Measurements from ENCODE around the gene RPS6KB2. TPM values are rescaled to one million over a fixed set of nuclear protein-coding genes. Genes with fewer than 3 reads are reported as not detected.
A peak's percentile ranks its signal among the peaks of the same experiment; 100 is the strongest.

The RPS6KB2 gene
- total RNA-seq, 4 donors from 2014 or later = 34.0 to 51.0 (median 48.0) TPM

DNA sequence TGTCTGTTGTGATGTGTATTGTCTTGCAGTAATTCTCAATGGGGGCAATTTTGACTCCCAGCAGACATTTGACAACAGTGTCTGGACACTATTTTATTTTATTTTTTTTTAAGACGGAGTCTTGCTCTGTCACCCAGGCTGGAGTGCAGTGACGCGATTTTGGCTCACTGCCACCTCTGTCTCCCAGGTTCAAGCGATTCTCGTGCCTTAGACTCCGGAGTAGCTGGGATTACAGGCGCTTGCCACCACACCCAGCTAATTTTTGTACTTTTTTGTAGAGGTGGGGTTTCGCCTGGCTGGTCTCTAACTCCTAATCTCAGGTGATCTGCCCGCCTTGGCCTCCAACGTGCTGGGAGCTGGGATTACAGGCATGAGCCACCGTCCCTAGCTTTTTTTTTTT lies 1.4 kb downstream of the RPS6KB2 start:
- intact Hi-C loops (cut with DNase I) = no loop called here
- DNase-seq (ENCODE audit: extremely low spot score) = no peak
- WGBS = 77% methylated on average over 11 of the region's 11 CpGs
- Histone ChIP-seq H3K27me3 (no peaks in the 10 kb centered on the region), H3K9me3 (no peaks in the 10 kb centered on the region), H3K4me1 (peaks cover 21 to 31% (median 26%) of the 10 kb centered on the region in 4 donors), H3K4me3 (peak overlapping the region in 1 of 4 donors; percentile 82), H3K36me3 (peaks cover 27 to 56% (median 48%) of the 10 kb centered on the region in 4 donors), H3K27ac (replicated peaks in 1 of 4) (no peak overlapping the region)
- TF ChIP-seq, protein P1, sequence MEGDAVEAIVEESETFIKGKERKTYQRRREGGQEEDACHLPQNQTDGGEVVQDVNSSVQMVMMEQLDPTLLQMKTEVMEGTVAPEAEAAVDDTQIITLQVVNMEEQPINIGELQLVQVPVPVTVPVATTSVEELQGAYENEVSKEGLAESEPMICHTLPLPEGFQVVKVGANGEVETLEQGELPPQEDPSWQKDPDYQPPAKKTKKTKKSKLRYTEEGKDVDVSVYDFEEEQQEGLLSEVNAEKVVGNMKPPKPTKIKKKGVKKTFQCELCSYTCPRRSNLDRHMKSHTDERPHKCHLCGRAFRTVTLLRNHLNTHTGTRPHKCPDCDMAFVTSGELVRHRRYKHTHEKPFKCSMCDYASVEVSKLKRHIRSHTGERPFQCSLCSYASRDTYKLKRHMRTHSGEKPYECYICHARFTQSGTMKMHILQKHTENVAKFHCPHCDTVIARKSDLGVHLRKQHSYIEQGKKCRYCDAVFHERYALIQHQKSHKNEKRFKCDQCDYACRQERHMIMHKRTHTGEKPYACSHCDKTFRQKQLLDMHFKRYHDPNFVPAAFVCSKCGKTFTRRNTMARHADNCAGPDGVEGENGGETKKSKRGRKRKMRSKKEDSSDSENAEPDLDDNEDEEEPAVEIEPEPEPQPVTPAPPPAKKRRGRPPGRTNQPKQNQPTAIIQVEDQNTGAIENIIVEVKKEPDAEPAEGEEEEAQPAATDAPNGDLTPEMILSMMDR (IDR thresholded peaks at IDR 0.05) = no peak
- TF ChIP-seq POLR2A (IDR thresholded peaks at IDR 0.05; ENCODE audit: low read depth) = no peak
- no peak for TF ChIP-seq POLR2AphosphoS5 (IDR thresholded peaks at IDR 0.05)
- TF ChIP-seq EP300 (IDR thresholded peaks at IDR 0.05) = no peak

DNA sequence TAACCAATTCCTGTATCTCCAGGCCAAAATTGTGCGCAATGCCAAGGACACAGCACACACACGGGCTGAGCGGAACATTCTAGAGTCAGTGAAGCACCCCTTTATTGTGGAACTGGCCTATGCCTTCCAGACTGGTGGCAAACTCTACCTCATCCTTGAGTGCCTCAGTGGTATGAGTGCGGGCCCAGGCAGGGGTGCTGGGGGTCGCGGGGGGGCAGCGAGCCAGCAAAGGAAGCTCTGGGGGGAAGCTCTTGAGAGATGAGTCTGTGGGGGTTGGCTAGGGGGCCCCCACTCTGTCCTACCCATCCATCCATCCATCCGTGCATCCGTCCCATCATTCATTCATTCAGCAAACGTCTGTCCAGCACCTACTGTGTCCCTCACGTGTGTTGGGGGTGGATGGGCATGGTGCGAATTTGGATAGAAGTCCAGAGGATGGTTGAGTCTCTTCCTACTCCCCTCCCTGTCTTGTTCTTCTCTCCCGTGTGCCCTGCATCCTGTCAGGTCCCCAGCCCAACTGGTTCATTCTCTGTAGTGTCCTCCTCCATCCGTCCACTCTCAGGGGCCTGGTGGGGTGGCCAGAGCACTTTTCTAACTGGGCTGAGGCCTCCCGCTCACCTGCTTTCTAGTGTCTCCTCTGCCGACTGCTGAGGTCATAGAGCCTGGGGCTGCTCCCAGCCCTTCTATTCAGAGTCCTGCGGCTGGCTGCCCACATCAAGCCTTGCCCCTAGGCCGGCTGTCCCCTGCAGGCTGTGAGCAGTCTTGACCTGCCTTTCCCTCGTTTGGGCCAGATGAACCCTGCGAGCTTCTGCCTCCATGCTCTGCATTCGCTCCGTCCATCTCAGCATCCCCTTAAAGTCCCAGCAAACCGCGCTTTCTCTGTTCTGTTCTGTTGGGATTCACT lies 3.3 kb downstream of the RPS6KB2 start:
- peaks cover 41 to 72% (median 65%) of the 10 kb centered on the region in 4 donors for H3K36me3 ChIP-seq
- no peaks in the 10 kb centered on the region for H3K27me3 ChIP-seq
- intact Hi-C loops (cut with DNase I) = no loop called here
- H3K9me3 ChIP-seq = no peaks in the 10 kb centered on the region
- H3K27ac ChIP-seq (replicated peaks in 1 of 4) = no peak overlapping the region
- H3K4me3 ChIP-seq = no peak overlapping the region
- no peak for DNase-seq (ENCODE audit: extremely low spot score)
- H3K4me1 ChIP-seq = peaks cover 21 to 49% (median 34%) of the 10 kb centered on the region in 4 donors
- TF ChIP-seq EP300 (IDR thresholded peaks at IDR 0.05) = no peak
- TF ChIP-seq POLR2A (IDR thresholded peaks at IDR 0.05; ENCODE audit: low read depth) = no peak
- TF ChIP-seq POLR2AphosphoS5 (IDR thresholded peaks at IDR 0.05) = no peak
- TF ChIP-seq, protein P1 (IDR thresholded peaks at IDR 0.05) = no peak
- WGBS = 91% methylated on average over 23 of the region's 24 CpGs

DNA sequence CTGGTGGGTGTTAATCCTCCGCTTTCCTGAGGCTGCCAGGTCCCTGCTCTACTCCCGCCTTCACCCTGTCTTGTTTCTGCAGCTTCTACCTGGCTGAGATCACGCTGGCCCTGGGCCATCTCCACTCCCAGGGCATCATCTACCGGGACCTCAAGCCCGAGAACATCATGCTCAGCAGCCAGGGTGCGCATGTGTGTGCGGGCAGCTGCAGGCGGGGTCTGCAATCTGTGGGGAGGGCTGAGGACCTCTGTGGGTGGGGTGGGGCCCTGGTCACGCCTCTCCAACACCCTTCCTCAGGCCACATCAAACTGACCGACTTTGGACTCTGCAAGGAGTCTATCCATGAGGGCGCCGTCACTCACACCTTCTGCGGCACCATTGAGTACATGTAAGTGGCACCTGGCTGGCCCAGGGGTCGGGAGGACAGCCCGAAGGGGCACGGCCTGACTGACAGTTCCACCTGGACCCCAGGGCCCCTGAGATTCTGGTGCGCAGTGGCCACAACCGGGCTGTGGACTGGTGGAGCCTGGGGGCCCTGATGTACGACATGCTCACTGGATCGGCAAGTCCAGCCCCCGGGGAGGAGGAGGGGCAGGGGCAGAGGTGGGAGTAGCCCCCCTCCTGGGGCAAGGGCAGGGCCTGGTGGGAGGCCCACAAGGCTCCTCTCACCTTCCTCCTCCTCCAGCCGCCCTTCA lies 4.5 kb downstream of the RPS6KB2 start:
- intact Hi-C loops (cut with DNase I) = no loop called here
- no peaks in the 10 kb centered on the region for H3K27me3 ChIP-seq
- TF ChIP-seq, protein P1 (IDR thresholded peaks at IDR 0.05) = no peak
- TF ChIP-seq POLR2AphosphoS5 (IDR thresholded peaks at IDR 0.05) (no peak), EP300 (IDR thresholded peaks at IDR 0.05) (no peak), POLR2A (IDR thresholded peaks at IDR 0.05; ENCODE audit: low read depth) (no peak)
- 87% methylated on average over 17 of the region's 22 CpGs for WGBS
- peaks cover 15 to 54% (median 32%) of the 10 kb centered on the region in 4 donors for H3K4me1 ChIP-seq
- H3K27ac ChIP-seq (replicated peaks in 1 of 4) = no peak overlapping the region
- H3K9me3 ChIP-seq = no peaks in the 10 kb centered on the region
- no peak for DNase-seq (ENCODE audit: extremely low spot score)
- H3K4me3 ChIP-seq = no peak overlapping the region
- H3K36me3 ChIP-seq = peaks cover 41 to 79% (median 71%) of the 10 kb centered on the region in 4 donors

DNA sequence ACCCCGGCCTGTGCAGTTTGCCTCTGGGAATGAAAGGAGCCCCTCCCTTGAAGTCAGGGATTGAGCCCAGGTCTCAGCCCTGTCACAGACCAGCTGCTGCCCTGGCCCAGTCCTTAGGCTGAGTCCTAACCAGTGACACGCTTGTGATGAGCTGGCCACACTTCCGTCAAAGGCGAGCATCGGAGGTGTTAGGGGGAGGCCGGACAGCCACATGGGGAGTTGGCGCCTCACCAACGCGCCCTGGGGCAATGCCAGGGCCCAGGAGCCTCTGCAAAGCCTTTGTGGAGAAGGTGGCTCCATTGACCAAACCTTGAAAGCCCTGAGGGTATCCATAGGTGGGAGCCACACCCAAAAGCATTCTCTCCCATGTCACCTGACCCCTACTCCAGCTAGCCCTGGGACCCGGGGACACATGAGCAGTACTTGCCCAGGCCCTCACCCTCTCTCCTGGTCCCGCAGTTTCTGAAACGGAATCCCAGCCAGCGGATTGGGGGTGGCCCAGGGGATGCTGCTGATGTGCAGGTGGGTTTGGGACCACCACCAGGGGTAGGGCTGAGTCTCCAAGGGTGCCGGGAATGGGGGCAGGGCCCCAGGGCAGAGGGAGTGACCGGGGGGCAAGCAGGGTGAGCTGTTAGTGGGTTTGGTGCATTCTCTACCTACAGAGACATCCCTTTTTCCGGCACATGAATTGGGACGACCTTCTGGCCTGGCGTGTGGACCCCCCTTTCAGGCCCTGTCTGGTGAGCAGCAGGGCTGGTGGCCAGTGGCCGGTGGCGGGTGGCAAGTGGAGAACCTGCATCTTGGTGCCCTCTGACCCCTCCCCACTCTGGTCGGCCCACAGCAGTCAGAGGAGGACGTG lies 5.5 kb downstream of the RPS6KB2 start:
- H3K9me3 ChIP-seq = no peaks in the 10 kb centered on the region
- no peak overlapping the region for H3K4me3 ChIP-seq
- H3K27ac ChIP-seq (replicated peaks in 1 of 4) = no peak overlapping the region
- TF ChIP-seq EP300 (IDR thresholded peaks at IDR 0.05) (no peak), POLR2AphosphoS5 (IDR thresholded peaks at IDR 0.05) (no peak), POLR2A (IDR thresholded peaks at IDR 0.05; ENCODE audit: low read depth) (no peak)
- TF ChIP-seq, protein P1 (IDR thresholded peaks at IDR 0.05) = no peak
- H3K4me1 ChIP-seq = peaks cover 13 to 51% (median 30%) of the 10 kb centered on the region in 4 donors
- peaks cover 41 to 89% (median 81%) of the 10 kb centered on the region in 4 donors for H3K36me3 ChIP-seq
- WGBS = 94% methylated on average over 6 of the region's 22 CpGs
- no peaks in the 10 kb centered on the region for H3K27me3 ChIP-seq
- no peak for DNase-seq (ENCODE audit: extremely low spot score)
- intact Hi-C loops (cut with DNase I) = no loop called here
